HEK293 (cell line): ENCODE results near the gene PTPRK.

Experiments used
- BCL11B ChIP-seq: fragments of 450-650 bp; formaldehyde crosslinking; IDR thresholded peaks from 2 replicates; pipeline ENCODE4 v1.5.1; 2016; ENCODE audit warnings: low read depth, missing biosample characterization, missing genetic modification characterization
- CTCF ChIP-seq: fragments of 450-650 bp; formaldehyde crosslinking; IDR thresholded peaks from 2 replicates; pipeline ENCODE4 v1.5.1; 2016; ENCODE audit warnings: missing biosample characterization, missing genetic modification characterization
- REST ChIP-seq: fragments of 450-650 bp; formaldehyde crosslinking; IDR thresholded peaks from 2 replicates; pipeline ENCODE4 v1.5.1; 2016; ENCODE audit warnings: missing biosample characterization, missing genetic modification characterization
- TRIM28 ChIP-seq: IDR thresholded peaks from 2 replicates; pipeline ENCODE4 v1.6.1; 2011; ENCODE audit warnings: low read length, control low read depth, borderline replicate concordance
- ZFHX2 ChIP-seq: fragments of 450-650 bp; formaldehyde crosslinking; conservative IDR thresholded peaks from 2 replicates; pipeline ENCODE4 v1.5.1; 2016; ENCODE audit warnings: missing biosample characterization, missing genetic modification characterization
- ZNF133 ChIP-seq: fragments of 450-650 bp; formaldehyde crosslinking; IDR thresholded peaks from 2 replicates; pipeline ENCODE4 v1.5.1; 2016; ENCODE audit warnings: missing biosample characterization, missing genetic modification characterization
- ZNF184 ChIP-seq: fragments of 450-650 bp; IDR thresholded peaks from 2 replicates; pipeline ENCODE4 v1.5.1; 2018; ENCODE audit warnings: missing biosample characterization, mild to moderate bottlenecking, missing genetic modification characterization
- ZNF548 ChIP-seq: fragments of 450-650 bp; formaldehyde crosslinking; IDR thresholded peaks from 2 replicates; pipeline ENCODE4 v1.5.1; 2016; ENCODE audit warnings: missing biosample characterization, missing genetic modification characterization
- ZSCAN30 ChIP-seq: fragments of 450-650 bp; IDR thresholded peaks from 2 replicates; pipeline ENCODE4 v1.5.1; 2018; ENCODE audit warnings: missing biosample characterization, mild to moderate bottlenecking, missing genetic modification characterization, moderate library complexity
- TF ChIP-seq, protein P1 (sequence below): fragments of 450-650 bp; formaldehyde crosslinking; optimal IDR thresholded peaks from 2 replicates; pipeline ENCODE3; 2016; ENCODE audit warnings: missing biosample characterization, mild to moderate bottlenecking, missing genetic modification characterization

DNA sequence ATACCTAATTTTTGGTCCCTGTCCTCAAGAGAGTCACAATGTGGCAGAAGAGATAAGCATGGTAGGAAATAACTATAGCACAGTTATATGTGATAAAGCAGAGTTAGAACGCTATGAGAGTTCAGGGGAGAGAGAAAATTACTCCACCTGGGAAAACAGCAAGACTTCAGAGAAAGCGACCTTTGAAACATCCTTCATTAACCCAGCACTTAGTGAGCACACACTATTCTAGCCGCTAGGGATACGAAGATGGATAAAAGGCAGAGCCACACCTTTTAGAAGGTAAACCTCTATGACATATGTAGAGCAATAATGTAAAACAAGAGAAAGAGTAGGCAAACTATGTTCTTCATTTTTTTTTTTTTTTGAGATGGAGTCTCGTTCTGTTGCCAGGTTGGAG lies 264.3 kb downstream of the PTPRK start:
- TF ChIP-seq REST (tag by site-specific recombination) (no peak), CTCF (tag by site-specific recombination) (no peak), ZNF133 (tag by site-specific recombination) (no peak), ZNF548 (tag by site-specific recombination) (no peak), ZSCAN30 (tag by site-specific recombination) (no peak), ZNF184 (tag by site-specific recombination) (no peak), ZFHX2 (tag by site-specific recombination) (no peak), BCL11B (tag by site-specific recombination) (no peak), TRIM28 (no peak)
- TF ChIP-seq, protein P1, sequence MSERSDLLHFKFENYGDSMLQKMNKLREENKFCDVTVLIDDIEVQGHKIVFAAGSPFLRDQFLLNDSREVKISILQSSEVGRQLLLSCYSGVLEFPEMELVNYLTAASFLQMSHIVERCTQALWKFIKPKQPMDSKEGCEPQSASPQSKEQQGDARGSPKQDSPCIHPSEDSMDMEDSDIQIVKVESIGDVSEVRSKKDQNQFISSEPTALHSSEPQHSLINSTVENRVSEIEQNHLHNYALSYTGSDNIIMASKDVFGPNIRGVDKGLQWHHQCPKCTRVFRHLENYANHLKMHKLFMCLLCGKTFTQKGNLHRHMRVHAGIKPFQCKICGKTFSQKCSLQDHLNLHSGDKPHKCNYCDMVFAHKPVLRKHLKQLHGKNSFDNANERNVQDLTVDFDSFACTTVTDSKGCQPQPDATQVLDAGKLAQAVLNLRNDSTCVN (tag by site-specific recombination), result no peak
